GM21367 (cell line): Measurements from ENCODE around the gene FAM76A.

Experiments used
- ATAC-seq: cut with Tn5 transposase; IDR thresholded peaks from one replicate; pipeline ENCODE4 v1.9.1; 2021; ENCODE audit not compliant: unreplicated experiment

Gene FAM76A

GRCh38 chr1:27719286-27720251 is 6.2 kb upstream of the FAM76A start:
- ATAC-seq = no peak

GRCh38 chr1:27724961-27725373 is 794 bp upstream of the FAM76A start:
- ATAC-seq = no peak

GRCh38 chr1:27726173-27727044 is 648 bp downstream of the FAM76A start:
- ATAC-seq = peak; percentile 20

- ATAC-seq = no peak
Observed at GRCh38 chr1:27727126-27727525, 1.4 kb downstream of the FAM76A start.

- ATAC-seq = no peak
Observed at GRCh38 chr1:27736252-27736651, 10.5 kb downstream of the FAM76A start.

GRCh38 chr1:27741121-27741520 is 15.4 kb downstream of the FAM76A start:
- ATAC-seq = no peak

- ATAC-seq = no peak
Observed at GRCh38 chr1:27744556-27744955, 18.8 kb downstream of the FAM76A start.

GRCh38 chr1:27745466-27745865 is 19.7 kb downstream of the FAM76A start:
- no peak for ATAC-seq

- ATAC-seq = no peak
Observed at GRCh38 chr1:27752360-27752759, 26.6 kb downstream of the FAM76A start.

- no peak for ATAC-seq
Observed at GRCh38 chr1:27755286-27755685, 29.5 kb downstream of the FAM76A start.

GRCh38 chr1:27755865-27756264 is 30.1 kb downstream of the FAM76A start:
- ATAC-seq = no peak

GRCh38 chr1:27759236-27759635 is 33.5 kb downstream of the FAM76A start:
- no peak for ATAC-seq

- ATAC-seq = no peak
Observed at GRCh38 chr1:27760426-27760825, 34.7 kb downstream of the FAM76A start.

- no peak for ATAC-seq
Observed at GRCh38 chr1:27762033-27762432, 36.3 kb downstream of the FAM76A start.

- no peak for ATAC-seq
Observed at GRCh38 chr1:27763358-27763757, 37.6 kb downstream of the FAM76A start.

- ATAC-seq = no peak
Observed at GRCh38 chr1:27770293-27770830, 44.6 kb downstream of the FAM76A start.

- ATAC-seq = no peak
Observed at GRCh38 chr1:27772036-27772931, 46.5 kb downstream of the FAM76A start.

GRCh38 chr1:27772932-27773825 is 47.4 kb downstream of the FAM76A start, which contains the start of gene STX12:
TSS of gene STX12 (plus strand) at chr1:27773219. CDS start at chr1:27773308, 89 bp downstream.
- peak; percentile 84 for ATAC-seq

- no peak for ATAC-seq
Observed at GRCh38 chr1:27773826-27774445, 48.2 kb downstream of the FAM76A start.
